GM20431 (cell line): Measurements from ENCODE around the gene MED15.

Experiments used
- in situ Hi-C: fragments of 300-500 bp; cut with MseI, MboI; formaldehyde crosslinking; loops from one replicate; pipeline ENCODE4 v1.15.0; 2020; ENCODE audit warnings: low sequenced_read_pairs; ENCODE audit not compliant: unreplicated experiment

Gene MED15

GRCh38 chr22:20549232-20549841, 41.9 kb downstream of the MED15 start:
- in situ Hi-C loops = no loop called here

- in situ Hi-C loops = no loop called here
These were observed 42.8 kb downstream of the MED15 start for GRCh38 chr22:20550057-20550817.

- in situ Hi-C loops = no loop called here
These were observed 43.7 kb downstream of the MED15 start for GRCh38 chr22:20550851-20551744.

- in situ Hi-C loops = no loop called here
These were observed 44.5 kb downstream of the MED15 start for GRCh38 chr22:20551805-20552442.

GRCh38 chr22:20552443-20553401, 45.3 kb downstream of the MED15 start:
- in situ Hi-C loops = no loop called here

- in situ Hi-C loops = no loop called here
These were observed 46.7 kb downstream of the MED15 start for GRCh38 chr22:20553947-20554741.

- in situ Hi-C loops = no loop called here
These were observed 47.4 kb downstream of the MED15 start for GRCh38 chr22:20554824-20555223.

- in situ Hi-C loops = no loop called here
These were observed 51.1 kb downstream of the MED15 start for GRCh38 chr22:20558534-20558933.

GRCh38 chr22:20559174-20559760, 51.9 kb downstream of the MED15 start:
- in situ Hi-C loops = no loop called here

- in situ Hi-C loops = no loop called here
These were observed 53.3 kb downstream of the MED15 start for GRCh38 chr22:20560716-20561115.

- in situ Hi-C loops = no loop called here
These were observed 54.5 kb downstream of the MED15 start for GRCh38 chr22:20561882-20562281.

- in situ Hi-C loops = no loop called here
These were observed 55.4 kb downstream of the MED15 start for GRCh38 chr22:20562607-20563465.

GRCh38 chr22:20563466-20563906, 56.1 kb downstream of the MED15 start:
- in situ Hi-C loops = no loop called here

GRCh38 chr22:20563941-20564371, 56.5 kb downstream of the MED15 start:
- in situ Hi-C loops = no loop called here

GRCh38 chr22:20565079-20565734, 57.8 kb downstream of the MED15 start:
- in situ Hi-C loops = no loop called here

GRCh38 chr22:20565761-20566160, 58.4 kb downstream of the MED15 start:
- in situ Hi-C loops = no loop called here
